ENCODE data around the gene RNF13.

DNA sequence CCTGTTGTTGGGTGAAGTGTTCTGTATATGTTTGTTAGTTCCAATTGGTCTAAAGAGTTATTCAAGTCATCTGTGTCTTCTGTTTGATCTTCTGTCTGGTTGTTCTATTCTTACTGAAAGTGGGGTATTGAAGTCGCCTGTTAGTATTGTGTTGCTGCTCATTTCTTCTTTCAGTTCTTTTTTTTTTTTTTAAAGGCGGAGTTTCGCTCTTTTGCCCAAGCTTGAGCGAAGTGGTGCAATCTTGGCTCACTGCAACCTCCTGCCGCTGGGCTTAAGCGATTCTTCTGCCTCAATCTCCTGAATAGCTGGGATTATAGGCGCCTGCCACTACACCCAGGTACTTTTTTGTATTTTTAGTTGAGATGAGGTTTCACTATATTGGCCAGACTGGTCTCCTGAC lies 134.2 kb downstream of the RNF13 start:
- TF ChIP-seq, protein P1, sequence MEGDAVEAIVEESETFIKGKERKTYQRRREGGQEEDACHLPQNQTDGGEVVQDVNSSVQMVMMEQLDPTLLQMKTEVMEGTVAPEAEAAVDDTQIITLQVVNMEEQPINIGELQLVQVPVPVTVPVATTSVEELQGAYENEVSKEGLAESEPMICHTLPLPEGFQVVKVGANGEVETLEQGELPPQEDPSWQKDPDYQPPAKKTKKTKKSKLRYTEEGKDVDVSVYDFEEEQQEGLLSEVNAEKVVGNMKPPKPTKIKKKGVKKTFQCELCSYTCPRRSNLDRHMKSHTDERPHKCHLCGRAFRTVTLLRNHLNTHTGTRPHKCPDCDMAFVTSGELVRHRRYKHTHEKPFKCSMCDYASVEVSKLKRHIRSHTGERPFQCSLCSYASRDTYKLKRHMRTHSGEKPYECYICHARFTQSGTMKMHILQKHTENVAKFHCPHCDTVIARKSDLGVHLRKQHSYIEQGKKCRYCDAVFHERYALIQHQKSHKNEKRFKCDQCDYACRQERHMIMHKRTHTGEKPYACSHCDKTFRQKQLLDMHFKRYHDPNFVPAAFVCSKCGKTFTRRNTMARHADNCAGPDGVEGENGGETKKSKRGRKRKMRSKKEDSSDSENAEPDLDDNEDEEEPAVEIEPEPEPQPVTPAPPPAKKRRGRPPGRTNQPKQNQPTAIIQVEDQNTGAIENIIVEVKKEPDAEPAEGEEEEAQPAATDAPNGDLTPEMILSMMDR (IDR thresholded peaks at IDR 0.05) = no peak
- TF ChIP-seq ZFX (IDR thresholded peaks at IDR 0.05; ENCODE audit: borderline replicate concordance) = no peak
